Esophagus squamous epithelium (tissue), 5 donors: ENCODE data around the gene ZNF774. TPM values are rescaled to one million over a fixed set of nuclear protein-coding genes. Genes with fewer than 3 reads are reported as not detected.

Experiments used
- DNase-seq: peaks from one replicate; lab custom pipeline; 2025; lab: John Stamatoyannopoulos, UW
- H3K27ac ChIP-seq, 4 donors: fragments of 200-600 bp; sonication (generic); one replicate each; pipeline ENCODE4 v1.5.1; 2016 to 2019; ENCODE audit warnings: mild to moderate bottlenecking in 1 of 4
- H3K27me3 ChIP-seq, 4 donors: fragments of 200-600 bp; sonication (generic); 1 replicate in 3 of 4; 2 replicates in 1 of 4; pipeline versions ENCODE4 v1.5.1 to v1.6.0; 2017 to 2021; ENCODE audit warnings: antibody characterized with exemption in 1 of 4
- H3K36me3 ChIP-seq, 3 donors: fragments of 200-600 bp; sonication (generic); one replicate each; pipeline ENCODE4 v1.5.1; 2016 to 2019
- H3K4me1 ChIP-seq, 3 donors: fragments of 200-600 bp; sonication (generic); one replicate each; pipeline ENCODE4 v1.5.1; 2017 to 2019
- H3K4me3 ChIP-seq, 4 donors: fragments of 200-600 bp; sonication (generic); 1 replicate in 3 of 4; 2 replicates in 1 of 4; pipeline ENCODE4 v1.5.1; 2016 to 2019; ENCODE audit warnings: mild to moderate bottlenecking in 2 of 4, moderate library complexity in 1 of 4
- H3K9me3 ChIP-seq, 3 donors: fragments of 200-600 bp; sonication (generic); one replicate each; pipeline ENCODE4 v1.5.1; 2016 to 2019
- CTCF ChIP-seq, 6 experiments: fragments of 450-650 bp in 4 of 6; fragments of 200-600 bp in 2 of 6; sonication (generic) in 2 of 6; IDR thresholded peaks; one replicate each; pipeline ENCODE4 v1.5.1; 2016 to 2019; ENCODE audit warnings: antibody characterized with exemption in 6 of 6, mild to moderate bottlenecking in 4 of 6, moderate library complexity in 4 of 6
- POLR2A ChIP-seq, 4 donors: fragments of 450-650 bp; IDR thresholded peaks; one replicate each; pipeline ENCODE4 v1.6.1; 2017; ENCODE audit warnings: antibody characterized with exemption in 4 of 4, mild to moderate bottlenecking in 4 of 4, moderate library complexity in 3 of 4
- WGBS, 2 donors: methylation state at CpG; one replicate each; pipeline ENCODE4 v1.1.5; 2018; 5-methylcytosine and 5-hydroxymethylcytosine counted together
- intact Hi-C: fragments of 100-400 bp; cut with DNase I; formaldehyde crosslinking; loops from one replicate; pipeline ENCODE4 v1.15.0; 2022
- total RNA-seq, 4 donors: library from RNA; depleted of rRNA; stranded (reverse); fragments of >200 nt; gene quantifications; one replicate each; pipeline ENCODE4 v1.1.0, GENCODE V29; 2016
- donor health status: DM: yes; HTN: yes; CAD: no.

Gene ZNF774
- total RNA-seq, 4 donors from 2014 or later: 0.79 to 9.3 (median 1.8) TPM

- no peaks in the 10 kb centered on the region for H3K9me3 ChIP-seq
- peak in 1 of 4 donors; percentile 9 for TF ChIP-seq POLR2A (IDR thresholded peaks at IDR 0.05)
- TF ChIP-seq CTCF (IDR thresholded peaks at IDR 0.05): no peak
- no peaks in the 10 kb centered on the region for H3K27me3 ChIP-seq
- intact Hi-C loops: no loop called here
- H3K36me3 ChIP-seq: no peaks in the 10 kb centered on the region
- H3K27ac ChIP-seq: peak overlapping the region; percentile 77 to 92 (median 84)
- DNase-seq: peak; percentile 21
- WGBS, 2 donors: 3 to 7% methylated on average over 7 of the region's 7 CpGs
- H3K4me1 ChIP-seq: peaks cover 16 to 98% (median 59%) of the 10 kb centered on the region in 3 donors
- peak overlapping the region in 1 of 4 donors; percentile 46 for H3K4me3 ChIP-seq
Observed at GRCh38 chr15:90400759-90401314, 48.8 kb downstream of the ZNF774 start.

GRCh38 chr15:90401495-90401894 lies 49.4 kb downstream of the ZNF774 start:
- intact Hi-C loops: no loop called here
- Histone ChIP-seq H3K36me3 (no peaks in the 10 kb centered on the region), H3K9me3 (no peaks in the 10 kb centered on the region), H3K27ac (peak overlapping the region; percentile 77 to 92 (median 84)), H3K4me3 (peak overlapping the region in 1 of 4 donors; percentile 46), H3K27me3 (no peaks in the 10 kb centered on the region), H3K4me1 (peaks cover 11 to 98% (median 57%) of the 10 kb centered on the region in 3 donors)
- 4 to 8% methylated on average over 1 of the region's 1 CpG for WGBS, 2 donors
- TF ChIP-seq POLR2A (IDR thresholded peaks at IDR 0.05): no peak
- no peak for TF ChIP-seq CTCF (IDR thresholded peaks at IDR 0.05)
- DNase-seq: no peak

GRCh38 chr15:90402223-90402622 lies 50.1 kb downstream of the ZNF774 start:
- intact Hi-C loops: no loop called here
- Histone ChIP-seq H3K4me3 (no peak overlapping the region), H3K9me3 (no peaks in the 10 kb centered on the region), H3K27me3 (no peaks in the 10 kb centered on the region), H3K27ac (peak overlapping the region; percentile 77 to 92 (median 84)), H3K4me1 (peaks cover 11 to 98% (median 58%) of the 10 kb centered on the region in 3 donors), H3K36me3 (no peaks in the 10 kb centered on the region)
- no peak for DNase-seq
- TF ChIP-seq POLR2A (IDR thresholded peaks at IDR 0.05) (no peak), CTCF (IDR thresholded peaks at IDR 0.05) (no peak)

- H3K4me1 ChIP-seq: peaks cover 14 to 98% (median 57%) of the 10 kb centered on the region in 3 donors
- H3K27me3 ChIP-seq: no peaks in the 10 kb centered on the region
- peak overlapping the region; percentile 33 to 87 (median 80) for H3K27ac ChIP-seq
- no peak overlapping the region for H3K4me3 ChIP-seq
- intact Hi-C loops: no loop called here
- H3K36me3 ChIP-seq: no peaks in the 10 kb centered on the region
- 32 to 35% methylated on average over 3 of the region's 3 CpGs for WGBS, 2 donors
- DNase-seq: no peak
- H3K9me3 ChIP-seq: no peaks in the 10 kb centered on the region
- TF ChIP-seq CTCF (IDR thresholded peaks at IDR 0.05) (no peak), POLR2A (IDR thresholded peaks at IDR 0.05) (no peak)
Observed at GRCh38 chr15:90402767-90403166, 50.7 kb downstream of the ZNF774 start.

GRCh38 chr15:90405055-90405607 lies 53.0 kb downstream of the ZNF774 start:
- DNase-seq: no peak
- no peak for TF ChIP-seq CTCF (IDR thresholded peaks at IDR 0.05)
- no peak for TF ChIP-seq POLR2A (IDR thresholded peaks at IDR 0.05)
- Histone ChIP-seq H3K27ac (peak overlapping the region in 3 of 4 donors; percentile 25 to 44 (median 36)), H3K9me3 (no peaks in the 10 kb centered on the region), H3K4me1 (peaks cover 15 to 94% (median 63%) of the 10 kb centered on the region in 3 donors), H3K4me3 (no peak overlapping the region), H3K36me3 (peaks cover 0 to 3% (median 0%) of the 10 kb centered on the region in 3 donors), H3K27me3 (no peaks in the 10 kb centered on the region)
- intact Hi-C loops: no loop called here
- WGBS, 2 donors: 28 to 31% methylated on average over 3 of the region's 3 CpGs
